ENCODE data around the gene MLIP. TPM values are rescaled to one million over a fixed set of nuclear protein-coding genes. Genes with fewer than 3 reads are reported as not detected.
"Not testable (repeated sequence)": the region's sequence is repeated elsewhere in the genome, so short reads cannot be mapped to it uniquely, and the experiment has no call there.

Gene MLIP
- total and polyA plus RNA-seq, 10 donors = 0.02 to 0.30 (median 0.07) TPM; not detected in 6

DNA sequence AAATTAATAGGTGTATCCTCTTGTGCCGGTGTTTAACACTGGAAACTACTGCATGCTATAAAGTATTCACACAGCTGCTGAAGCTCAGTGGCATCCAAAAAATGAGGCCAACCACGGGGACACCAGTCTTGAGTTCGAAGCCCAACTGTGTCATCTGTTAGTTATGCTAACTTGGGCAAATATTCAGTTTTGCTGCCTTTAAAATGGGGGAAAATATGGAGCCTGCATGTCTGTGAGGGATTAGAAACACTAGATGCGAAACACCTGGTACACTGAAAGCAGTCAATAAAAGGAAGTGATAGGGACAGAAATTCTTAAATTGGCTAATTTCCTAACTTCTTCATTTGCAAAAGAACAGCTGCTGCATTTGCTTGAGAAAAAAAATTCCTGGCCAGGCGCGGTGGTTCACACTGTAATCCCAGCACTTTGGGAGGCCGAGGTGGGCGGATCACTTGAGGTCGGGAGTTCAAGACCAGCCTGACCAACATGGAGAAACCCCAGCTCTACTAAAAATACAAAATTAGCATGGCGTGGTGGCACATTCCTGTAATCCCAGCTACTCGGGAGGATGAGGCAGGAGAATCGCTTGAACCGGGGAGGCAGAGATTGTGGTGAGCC is 36.6 kb upstream of the MLIP start:
- Histone ChIP-seq H3K9me3 (no peaks in the 10 kb centered on the region), H3K4me1 (no peaks in the 10 kb centered on the region), H3K27me3 (replicated peaks in 1 of 7) (no peaks in the 10 kb centered on the region), H3K4me3 (no peak overlapping the region), H3K27ac (no peak overlapping the region), H3K36me3 (no peaks in the 10 kb centered on the region)
- no peak for DNase-seq
- TF ChIP-seq POLR2A (IDR thresholded peaks at IDR 0.05) (no peak), CTCF (IDR thresholded peaks at IDR 0.05 in 8 of 11, conservative IDR thresholded peaks at IDR 0.05 in 3 of 11) (no peak), POLR2AphosphoS5 (IDR thresholded peaks at IDR 0.05) (no peak)
- intact Hi-C loops (cut with DNase I; ENCODE audit: low total_unique reads) = no loop called here
- 70 to 81% (median 75%) methylated on average over 13 of the region's 13 CpGs for WGBS, 5 donors

- TF ChIP-seq POLR2A (IDR thresholded peaks at IDR 0.05) = no peak
- TF ChIP-seq POLR2AphosphoS5 (IDR thresholded peaks at IDR 0.05) = no peak
- TF ChIP-seq CTCF (IDR thresholded peaks at IDR 0.05 in 8 of 11, conservative IDR thresholded peaks at IDR 0.05 in 3 of 11) = no peak
- DNase-seq = no peak
- intact Hi-C loops (cut with DNase I; ENCODE audit: low total_unique reads) = no loop called here
- H3K27ac ChIP-seq = no peak overlapping the region
- WGBS, 5 donors = 90 to 96% (median 95%) methylated on average over 2 of the region's 2 CpGs
- H3K4me1 ChIP-seq = no peaks in the 10 kb centered on the region
- H3K4me3 ChIP-seq = no peak overlapping the region
- H3K27me3 ChIP-seq (replicated peaks in 1 of 7) = no peaks in the 10 kb centered on the region
- no peaks in the 10 kb centered on the region for H3K9me3 ChIP-seq
- no peaks in the 10 kb centered on the region for H3K36me3 ChIP-seq
These were observed 35.0 kb upstream of the MLIP start for GRCh38 chr6:54076159-54076789.

- H3K4me3 ChIP-seq; H3K27ac ChIP-seq; DNase-seq; H3K27me3 ChIP-seq (replicated peaks in 1 of 7); H3K4me1 ChIP-seq; H3K9me3 ChIP-seq; H3K36me3 ChIP-seq; intact Hi-C loops (cut with DNase I; ENCODE audit: low total_unique reads): not testable (repeated sequence)
- WGBS, 5 donors = 89 to 95% (median 90%) methylated on average over 13 of the region's 13 CpGs
These were observed 29.7 kb upstream of the MLIP start for GRCh38 chr6:54081499-54081898.

DNA sequence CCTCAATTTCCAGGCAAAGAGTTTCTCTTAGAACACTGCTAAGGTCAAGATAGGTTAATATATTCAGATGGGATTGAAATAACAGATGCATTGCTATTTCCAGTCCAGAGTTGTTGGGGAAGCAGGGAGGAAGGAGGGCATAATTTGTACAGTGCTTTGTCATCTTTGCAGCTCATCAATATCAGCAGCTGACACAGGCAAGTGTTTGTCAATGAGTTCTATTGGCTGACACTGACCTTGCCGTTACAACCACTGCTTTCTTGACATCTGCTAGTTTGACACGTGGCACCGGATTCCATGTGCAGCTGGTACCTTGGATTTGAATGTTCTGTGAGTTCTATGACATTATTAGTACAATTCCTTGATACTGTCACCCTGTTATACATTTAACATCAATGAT is 28.0 kb upstream of the MLIP start:
- no peak for DNase-seq
- TF ChIP-seq POLR2A (IDR thresholded peaks at IDR 0.05) = no peak
- TF ChIP-seq CTCF (IDR thresholded peaks at IDR 0.05 in 8 of 11, conservative IDR thresholded peaks at IDR 0.05 in 3 of 11) = no peak
- no peak for TF ChIP-seq POLR2AphosphoS5 (IDR thresholded peaks at IDR 0.05)
- no peak overlapping the region for H3K27ac ChIP-seq
- no peaks in the 10 kb centered on the region for H3K9me3 ChIP-seq
- no peak overlapping the region for H3K4me3 ChIP-seq
- WGBS, 5 donors = 62 to 82% (median 69%) methylated on average over 3 of the region's 3 CpGs
- H3K4me1 ChIP-seq = no peaks in the 10 kb centered on the region
- intact Hi-C loops (cut with DNase I; ENCODE audit: low total_unique reads) = no loop called here
- no peaks in the 10 kb centered on the region for H3K36me3 ChIP-seq
- H3K27me3 ChIP-seq (replicated peaks in 1 of 7) = no peaks in the 10 kb centered on the region

Measured in spleen (tissue), 11 donors.